ENCODE measurements around the gene PUS1. TPM values are rescaled to one million over a fixed set of nuclear protein-coding genes. Genes with fewer than 3 reads are reported as not detected.
"Not testable (repeated sequence)": the region's sequence is repeated elsewhere in the genome, so short reads cannot be mapped to it uniquely, and the experiment has no call there.

PUS1 gene
- total RNA-seq, 1 donor from 2014 or later = 71.2 TPM

GRCh38 chr12:131950182-131950913, 21.3 kb downstream of the PUS1 start:
- Mint-ChIP-seq H3K36me3 (ENCODE audit: low read depth) (peaks cover 6% of the 10 kb centered on the region), H3K4me1 (ENCODE audit: low read depth) (peaks cover 23% of the 10 kb centered on the region), H3K9me3 (no peaks in the 10 kb centered on the region), H3K4me3 (ENCODE audit: low read depth) (peak overlapping the region; percentile 89), H3K27me3 (ENCODE audit: low read depth) (no peaks in the 10 kb centered on the region), H3K27ac (peak overlapping the region; percentile 85)
- intact Hi-C loops (cut with micrococcal nuclease) = no loop called here
- peak; percentile 24 for DNase-seq (ENCODE audit: low spot score)

- H3K27ac Mint-ChIP-seq; H3K9me3 Mint-ChIP-seq; H3K27me3 Mint-ChIP-seq (ENCODE audit: low read depth); H3K4me3 Mint-ChIP-seq (ENCODE audit: low read depth); DNase-seq (ENCODE audit: low spot score); H3K36me3 Mint-ChIP-seq (ENCODE audit: low read depth); intact Hi-C loops (cut with micrococcal nuclease): not testable (repeated sequence)
- peaks cover 21% of the 10 kb centered on the region for H3K4me1 Mint-ChIP-seq (ENCODE audit: low read depth)
Measured at GRCh38 chr12:131953810-131954209, 24.7 kb downstream of the PUS1 start.

GRCh38 chr12:131954460-131954859, 25.4 kb downstream of the PUS1 start:
- H3K27ac Mint-ChIP-seq; H3K36me3 Mint-ChIP-seq (ENCODE audit: low read depth); intact Hi-C loops (cut with micrococcal nuclease); H3K9me3 Mint-ChIP-seq; H3K4me3 Mint-ChIP-seq (ENCODE audit: low read depth); H3K27me3 Mint-ChIP-seq (ENCODE audit: low read depth); DNase-seq (ENCODE audit: low spot score): not testable (repeated sequence)
- H3K4me1 Mint-ChIP-seq (ENCODE audit: low read depth) = peaks cover 25% of the 10 kb centered on the region

- DNase-seq (ENCODE audit: low spot score) = no peak
- H3K4me1 Mint-ChIP-seq (ENCODE audit: low read depth) = peaks cover 35% of the 10 kb centered on the region
- intact Hi-C loops (cut with micrococcal nuclease) = no loop called here
- no peaks in the 10 kb centered on the region for H3K9me3 Mint-ChIP-seq
- H3K4me3 Mint-ChIP-seq (ENCODE audit: low read depth) = no peak overlapping the region
- peaks cover 22% of the 10 kb centered on the region for H3K36me3 Mint-ChIP-seq (ENCODE audit: low read depth)
- H3K27me3 Mint-ChIP-seq (ENCODE audit: low read depth) = no peaks in the 10 kb centered on the region
- H3K27ac Mint-ChIP-seq = no peak overlapping the region
Measured at GRCh38 chr12:131959116-131959515, 30.0 kb downstream of the PUS1 start.

GRCh38 chr12:131959641-131960589, 30.8 kb downstream of the PUS1 start:
- intact Hi-C loops (cut with micrococcal nuclease) = no loop called here
- Mint-ChIP-seq H3K4me3 (ENCODE audit: low read depth) (no peak overlapping the region), H3K9me3 (no peaks in the 10 kb centered on the region), H3K36me3 (ENCODE audit: low read depth) (peaks cover 24% of the 10 kb centered on the region), H3K27me3 (ENCODE audit: low read depth) (no peaks in the 10 kb centered on the region), H3K27ac (no peak overlapping the region), H3K4me1 (ENCODE audit: low read depth) (peaks cover 37% of the 10 kb centered on the region)
- no peak for DNase-seq (ENCODE audit: low spot score)

- intact Hi-C loops (cut with micrococcal nuclease); DNase-seq (ENCODE audit: low spot score); H3K9me3 Mint-ChIP-seq; H3K4me3 Mint-ChIP-seq (ENCODE audit: low read depth); H3K27ac Mint-ChIP-seq; H3K27me3 Mint-ChIP-seq (ENCODE audit: low read depth): not testable (repeated sequence)
- peaks cover 42% of the 10 kb centered on the region for H3K4me1 Mint-ChIP-seq (ENCODE audit: low read depth)
- H3K36me3 Mint-ChIP-seq (ENCODE audit: low read depth) = peaks cover 30% of the 10 kb centered on the region
Measured at GRCh38 chr12:131960590-131961325, 31.7 kb downstream of the PUS1 start.

- DNase-seq (ENCODE audit: low spot score); H3K4me3 Mint-ChIP-seq (ENCODE audit: low read depth); H3K27ac Mint-ChIP-seq; intact Hi-C loops (cut with micrococcal nuclease); H3K27me3 Mint-ChIP-seq (ENCODE audit: low read depth); H3K9me3 Mint-ChIP-seq: not testable (repeated sequence)
- H3K36me3 Mint-ChIP-seq (ENCODE audit: low read depth) = peaks cover 30% of the 10 kb centered on the region
- peaks cover 37% of the 10 kb centered on the region for H3K4me1 Mint-ChIP-seq (ENCODE audit: low read depth)
Measured at GRCh38 chr12:131961328-131961727, 32.3 kb downstream of the PUS1 start.

GRCh38 chr12:131962069-131962468, 33.0 kb downstream of the PUS1 start:
- Mint-ChIP-seq H3K36me3 (ENCODE audit: low read depth) (peaks cover 30% of the 10 kb centered on the region), H3K9me3 (no peaks in the 10 kb centered on the region), H3K27ac (no peak overlapping the region), H3K4me3 (ENCODE audit: low read depth) (no peak overlapping the region), H3K27me3 (ENCODE audit: low read depth) (no peaks in the 10 kb centered on the region), H3K4me1 (ENCODE audit: low read depth) (peaks cover 37% of the 10 kb centered on the region)
- no peak for DNase-seq (ENCODE audit: low spot score)
- intact Hi-C loops (cut with micrococcal nuclease) = no loop called here

GRCh38 chr12:131963381-131963780, 34.3 kb downstream of the PUS1 start:
- no peak overlapping the region for H3K4me3 Mint-ChIP-seq (ENCODE audit: low read depth)
- H3K36me3 Mint-ChIP-seq (ENCODE audit: low read depth) = peaks cover 36% of the 10 kb centered on the region
- H3K9me3 Mint-ChIP-seq = no peaks in the 10 kb centered on the region
- peaks cover 31% of the 10 kb centered on the region for H3K4me1 Mint-ChIP-seq (ENCODE audit: low read depth)
- H3K27ac Mint-ChIP-seq = no peak overlapping the region
- no peak for DNase-seq (ENCODE audit: low spot score)
- intact Hi-C loops (cut with micrococcal nuclease) = no loop called here
- H3K27me3 Mint-ChIP-seq (ENCODE audit: low read depth) = no peaks in the 10 kb centered on the region

- DNase-seq (ENCODE audit: low spot score) = no peak
- H3K36me3 Mint-ChIP-seq (ENCODE audit: low read depth) = peaks cover 37% of the 10 kb centered on the region
- no peaks in the 10 kb centered on the region for H3K9me3 Mint-ChIP-seq
- no peak overlapping the region for H3K4me3 Mint-ChIP-seq (ENCODE audit: low read depth)
- intact Hi-C loops (cut with micrococcal nuclease) = no loop called here
- no peak overlapping the region for H3K27ac Mint-ChIP-seq
- H3K27me3 Mint-ChIP-seq (ENCODE audit: low read depth) = no peaks in the 10 kb centered on the region
- peaks cover 24% of the 10 kb centered on the region for H3K4me1 Mint-ChIP-seq (ENCODE audit: low read depth)
Measured at GRCh38 chr12:131965073-131965472, 36.0 kb downstream of the PUS1 start.

GRCh38 chr12:131971226-131971625, 42.1 kb downstream of the PUS1 start:
- Mint-ChIP-seq H3K27ac (no peak overlapping the region), H3K36me3 (ENCODE audit: low read depth) (peaks cover 16% of the 10 kb centered on the region), H3K4me3 (ENCODE audit: low read depth) (no peak overlapping the region), H3K4me1 (ENCODE audit: low read depth) (peaks cover 2% of the 10 kb centered on the region), H3K27me3 (ENCODE audit: low read depth) (no peaks in the 10 kb centered on the region), H3K9me3 (no peaks in the 10 kb centered on the region)
- DNase-seq (ENCODE audit: low spot score) = no peak
- intact Hi-C loops (cut with micrococcal nuclease) = no loop called here

GRCh38 chr12:131975228-131975627, 46.2 kb downstream of the PUS1 start:
- intact Hi-C loops (cut with micrococcal nuclease) = no loop called here
- Mint-ChIP-seq H3K27me3 (ENCODE audit: low read depth) (no peaks in the 10 kb centered on the region), H3K4me1 (ENCODE audit: low read depth) (no peaks in the 10 kb centered on the region), H3K4me3 (ENCODE audit: low read depth) (no peak overlapping the region), H3K27ac (no peak overlapping the region), H3K36me3 (ENCODE audit: low read depth) (peaks cover 27% of the 10 kb centered on the region), H3K9me3 (no peaks in the 10 kb centered on the region)
- no peak for DNase-seq (ENCODE audit: low spot score)
